ENCODE measurements around the gene LMF1. TPM values are rescaled to one million over a fixed set of nuclear protein-coding genes. Genes with fewer than 3 reads are reported as not detected.
A peak's percentile ranks its signal among the peaks of the same experiment; 100 is the strongest.

Gene LMF1
- total and polyA plus RNA-seq, 2 of the 13 experiments (the other 11 are each of a cell fraction or from before 2014, with no cell fraction given) = 6.8 to 8.5 TPM

DNA sequence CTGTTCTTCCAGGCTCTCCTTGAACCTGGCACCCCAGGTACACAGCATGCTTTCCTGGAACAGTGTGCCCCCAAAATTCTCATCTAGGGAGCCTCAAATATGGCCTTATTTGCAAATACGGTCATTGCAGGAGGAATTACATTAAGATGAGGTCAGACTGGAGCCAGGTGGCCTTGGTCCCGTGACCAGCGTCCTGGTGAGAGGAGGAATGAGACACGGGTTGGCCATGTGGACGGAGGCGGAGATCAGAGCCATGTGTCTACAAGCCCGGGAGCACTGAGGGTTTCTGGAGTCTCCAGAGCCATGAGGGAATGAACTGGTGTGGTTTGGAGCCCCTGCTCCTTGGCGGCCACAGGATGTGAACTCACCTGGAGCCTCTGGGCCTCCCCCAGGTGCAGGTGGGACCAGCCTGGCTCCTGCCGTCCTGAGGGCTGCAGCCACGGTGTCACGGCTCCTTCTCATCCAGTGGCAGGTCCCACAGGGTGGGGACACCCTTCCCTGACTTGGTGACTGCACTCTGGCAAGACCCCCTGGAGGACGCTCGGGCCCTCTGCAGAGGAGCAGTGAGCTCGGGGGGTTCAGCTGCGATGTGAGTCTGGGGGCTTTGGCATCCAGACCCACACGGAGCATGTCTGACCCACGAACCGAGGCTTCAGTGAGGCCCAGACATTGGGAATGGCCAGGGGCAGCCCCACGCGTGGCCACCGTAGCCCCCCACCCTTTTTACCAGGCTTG, 148.4 kb downstream of the LMF1 start:
- Histone ChIP-seq H3K27me3 (ENCODE audit: control insufficient read depth in 1 of 2, insufficient read depth in 2 of 2, low read length in 2 of 2) (peaks cover 14 to 75% of the 10 kb centered on the region in 2 experiments), H3K79me2 (ENCODE audit: insufficient read depth, low read length) (no peaks in the 10 kb centered on the region), H3K27ac (ENCODE audit: extremely low read length, insufficient read depth, low read length) (no peak overlapping the region), H3K36me3 (replicated peaks in 1 of 2; ENCODE audit: control insufficient read depth in 1 of 2, insufficient read depth in 2 of 2, low read length in 2 of 2) (no peaks in the 10 kb centered on the region), H3K4me3 (replicated peaks in 1 of 3; ENCODE audit: insufficient read depth in 1 of 3, low read depth in 2 of 3, low read length in 3 of 3) (no peak overlapping the region), H3K4me2 (ENCODE audit: low read depth, low read length) (no peak overlapping the region), H3K9ac (ENCODE audit: insufficient read depth, low read depth, low read length) (no peak overlapping the region), H3K9me3 (ENCODE audit: low read length) (0 out of 2 replicates have a peak, but pooled peaks cover 5% of the 10 kb centered on the region), H4K20me1 (ENCODE audit: insufficient read depth, low read length) (0 out of 2 replicates have a peak, but pooled peaks cover 3% of the 10 kb centered on the region), H3K4me1 (ENCODE audit: insufficient read depth, low read length) (no peaks in the 10 kb centered on the region), H2AFZ (ENCODE audit: low read length) (no peak overlapping the region)
- peak; percentile 25 for DNase-seq (ENCODE audit: low spot score)
- WGBS (ENCODE audit: low lambda C conversion rate) = 15% methylated on average over 5 of the region's 21 CpGs
- ATAC-seq = peak; percentile 45
- FAIRE-seq = no peak
- BruUV-seq (replicated peaks) = no TSS peak
- ChIA-PET CTCF (ENCODE audit: low intra/inter-chr PET ratio, low total read pairs) (no interaction called here), POLR2A (no interaction called here)
- intact Hi-C loops (cut with micrococcal nuclease; ENCODE audit: unreplicated experiment) (no loop called here), in situ Hi-C loops (cut with HindIII; ENCODE audit: extremely low pct_ligation_motif_present, low pct_unique_long_range_greater_than_20kb) (loop anchor here (25.0 kb wide), 1 partner anchor 390 kb away; no protein-coding TSS in a partner anchor)
- peak; percentile 49; the same call in 1 of the 2 replicates for TF ChIP-seq BHLHE40 (IDR thresholded peaks at IDR 0.05; ENCODE audit: low read length)
- TF ChIP-seq, protein P1, sequence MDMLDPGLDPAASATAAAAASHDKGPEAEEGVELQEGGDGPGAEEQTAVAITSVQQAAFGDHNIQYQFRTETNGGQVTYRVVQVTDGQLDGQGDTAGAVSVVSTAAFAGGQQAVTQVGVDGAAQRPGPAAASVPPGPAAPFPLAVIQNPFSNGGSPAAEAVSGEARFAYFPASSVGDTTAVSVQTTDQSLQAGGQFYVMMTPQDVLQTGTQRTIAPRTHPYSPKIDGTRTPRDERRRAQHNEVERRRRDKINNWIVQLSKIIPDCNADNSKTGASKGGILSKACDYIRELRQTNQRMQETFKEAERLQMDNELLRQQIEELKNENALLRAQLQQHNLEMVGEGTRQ (IDR thresholded peaks at IDR 0.05; ENCODE audit: low read depth, low read length) = peak; percentile 26; the same call in 1 of the 2 replicates
- TF ChIP-seq, protein P1 (CRISPR knock-in tag; IDR thresholded peaks at IDR 0.05; ENCODE audit: borderline replicate concordance) = no peak
- TF ChIP-seq, protein P2, sequence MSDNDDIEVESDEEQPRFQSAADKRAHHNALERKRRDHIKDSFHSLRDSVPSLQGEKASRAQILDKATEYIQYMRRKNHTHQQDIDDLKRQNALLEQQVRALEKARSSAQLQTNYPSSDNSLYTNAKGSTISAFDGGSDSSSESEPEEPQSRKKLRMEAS (IDR thresholded peaks at IDR 0.05) = peak; percentile 17; the same call in 1 of the 2 replicates
- TF ChIP-seq, protein P3, sequence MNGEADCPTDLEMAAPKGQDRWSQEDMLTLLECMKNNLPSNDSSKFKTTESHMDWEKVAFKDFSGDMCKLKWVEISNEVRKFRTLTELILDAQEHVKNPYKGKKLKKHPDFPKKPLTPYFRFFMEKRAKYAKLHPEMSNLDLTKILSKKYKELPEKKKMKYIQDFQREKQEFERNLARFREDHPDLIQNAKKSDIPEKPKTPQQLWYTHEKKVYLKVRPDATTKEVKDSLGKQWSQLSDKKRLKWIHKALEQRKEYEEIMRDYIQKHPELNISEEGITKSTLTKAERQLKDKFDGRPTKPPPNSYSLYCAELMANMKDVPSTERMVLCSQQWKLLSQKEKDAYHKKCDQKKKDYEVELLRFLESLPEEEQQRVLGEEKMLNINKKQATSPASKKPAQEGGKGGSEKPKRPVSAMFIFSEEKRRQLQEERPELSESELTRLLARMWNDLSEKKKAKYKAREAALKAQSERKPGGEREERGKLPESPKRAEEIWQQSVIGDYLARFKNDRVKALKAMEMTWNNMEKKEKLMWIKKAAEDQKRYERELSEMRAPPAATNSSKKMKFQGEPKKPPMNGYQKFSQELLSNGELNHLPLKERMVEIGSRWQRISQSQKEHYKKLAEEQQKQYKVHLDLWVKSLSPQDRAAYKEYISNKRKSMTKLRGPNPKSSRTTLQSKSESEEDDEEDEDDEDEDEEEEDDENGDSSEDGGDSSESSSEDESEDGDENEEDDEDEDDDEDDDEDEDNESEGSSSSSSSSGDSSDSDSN (CRISPR knock-in tag; IDR thresholded peaks at IDR 0.05) = no peak
- TF ChIP-seq, protein P4, sequence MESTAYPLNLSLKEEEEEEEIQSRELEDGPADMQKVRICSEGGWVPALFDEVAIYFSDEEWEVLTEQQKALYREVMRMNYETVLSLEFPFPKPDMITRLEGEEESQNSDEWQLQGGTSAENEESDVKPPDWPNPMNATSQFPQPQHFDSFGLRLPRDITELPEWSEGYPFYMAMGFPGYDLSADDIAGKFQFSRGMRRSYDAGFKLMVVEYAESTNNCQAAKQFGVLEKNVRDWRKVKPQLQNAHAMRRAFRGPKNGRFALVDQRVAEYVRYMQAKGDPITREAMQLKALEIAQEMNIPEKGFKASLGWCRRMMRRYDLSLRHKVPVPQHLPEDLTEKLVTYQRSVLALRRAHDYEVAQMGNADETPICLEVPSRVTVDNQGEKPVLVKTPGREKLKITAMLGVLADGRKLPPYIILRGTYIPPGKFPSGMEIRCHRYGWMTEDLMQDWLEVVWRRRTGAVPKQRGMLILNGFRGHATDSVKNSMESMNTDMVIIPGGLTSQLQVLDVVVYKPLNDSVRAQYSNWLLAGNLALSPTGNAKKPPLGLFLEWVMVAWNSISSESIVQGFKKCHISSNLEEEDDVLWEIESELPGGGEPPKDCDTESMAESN (CRISPR knock-in tag; conservative IDR thresholded peaks at IDR 0.05) = no peak
- TF ChIP-seq, protein P5, sequence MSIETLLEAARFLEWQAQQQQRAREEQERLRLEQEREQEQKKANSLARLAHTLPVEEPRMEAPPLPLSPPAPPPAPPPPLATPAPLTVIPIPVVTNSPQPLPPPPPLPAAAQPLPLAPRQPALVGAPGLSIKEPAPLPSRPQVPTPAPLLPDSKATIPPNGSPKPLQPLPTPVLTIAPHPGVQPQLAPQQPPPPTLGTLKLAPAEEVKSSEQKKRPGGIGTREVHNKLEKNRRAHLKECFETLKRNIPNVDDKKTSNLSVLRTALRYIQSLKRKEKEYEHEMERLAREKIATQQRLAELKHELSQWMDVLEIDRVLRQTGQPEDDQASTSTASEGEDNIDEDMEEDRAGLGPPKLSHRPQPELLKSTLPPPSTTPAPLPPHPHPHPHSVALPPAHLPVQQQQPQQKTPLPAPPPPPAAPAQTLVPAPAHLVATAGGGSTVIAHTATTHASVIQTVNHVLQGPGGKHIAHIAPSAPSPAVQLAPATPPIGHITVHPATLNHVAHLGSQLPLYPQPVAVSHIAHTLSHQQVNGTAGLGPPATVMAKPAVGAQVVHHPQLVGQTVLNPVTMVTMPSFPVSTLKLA (IDR thresholded peaks at IDR 0.05) = peak; percentile 34
- TF ChIP-seq, protein P6, sequence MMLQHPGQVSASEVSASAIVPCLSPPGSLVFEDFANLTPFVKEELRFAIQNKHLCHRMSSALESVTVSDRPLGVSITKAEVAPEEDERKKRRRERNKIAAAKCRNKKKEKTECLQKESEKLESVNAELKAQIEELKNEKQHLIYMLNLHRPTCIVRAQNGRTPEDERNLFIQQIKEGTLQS (CRISPR knock-in tag; IDR thresholded peaks at IDR 0.05) = no peak

Data from HepG2 (cell line).